ENCODE measurements around the gene ZNF441. TPM values are rescaled to one million over a fixed set of nuclear protein-coding genes. Genes with fewer than 3 reads are reported as not detected.

The ZNF441 gene
- total and polyA plus RNA-seq, 2 of the 4 experiments (the other 2 are of a cell fraction), result 2.8 to 9.7 TPM

- Histone ChIP-seq H3K27me3 (ENCODE audit: control insufficient read depth, insufficient read depth, low read length) (no peaks in the 10 kb centered on the region), H3K4ac (ENCODE audit: low read depth, low read length) (peak overlapping the region; percentile 55), H3K4me1 (ENCODE audit: control insufficient read depth, insufficient read depth, low read length) (peaks cover 2% of the 10 kb centered on the region; the same call in 1 of the 2 replicates), H2BK5ac (ENCODE audit: low read depth, low read length, poor library complexity, severe bottlenecking) (peak overlapping the region; percentile 48), H3K4me2 (ENCODE audit: low read depth, low read length) (peak overlapping the region; percentile 85), H3K9me3 (ENCODE audit: control insufficient read depth, insufficient read depth, low read length) (peaks cover 12% of the 10 kb centered on the region), H3K9ac (ENCODE audit: low read depth, low read length) (peak overlapping the region; percentile 52), H3K18ac (ENCODE audit: low read depth, low read length) (no peak overlapping the region), H4K20me1 (ENCODE audit: insufficient read depth, low read length) (0 out of 2 replicates have a peak, but pooled peaks cover 3% of the 10 kb centered on the region), H2BK15ac (ENCODE audit: low read depth, low read length) (no peak overlapping the region), H3K56ac (ENCODE audit: extremely low read depth, insufficient read depth, low read length) (no peak overlapping the region; the same call in 1 of the 2 replicates), H2AK9ac (replicated peaks; ENCODE audit: low read depth, low read length, poor library complexity) (peak overlapping the region; percentile 58), H3K14ac (replicated peaks; ENCODE audit: low read depth, low read length) (peak overlapping the region; percentile 74), H2AFZ (replicated peaks; ENCODE audit: low read length, poor library complexity) (peak overlapping the region; percentile 99), H3K4me3 (ENCODE audit: insufficient read depth, low read depth, low read length) (peak overlapping the region; percentile 78), H3K79me1 (ENCODE audit: low read depth in 1 of 2, low read length in 2 of 2) (peaks cover 18 to 27% of the 10 kb centered on the region in 2 experiments), H2AK5ac (ENCODE audit: low read depth, low read length) (peak overlapping the region; percentile 77), H2BK120ac (ENCODE audit: low read depth, low read length) (no peak overlapping the region), H2BK20ac (ENCODE audit: low read depth, low read length) (no peak overlapping the region; the same call in 1 of the 2 replicates), H4K5ac (ENCODE audit: low read depth, low read length) (no peak overlapping the region), H4K8ac (ENCODE audit: low read depth in 2 of 2, low read length in 2 of 2) (peak overlapping the region; percentile 57 to 60; a peak in 2 of 4 replicates), H4K91ac (ENCODE audit: insufficient read depth, low read depth, low read length) (no peak overlapping the region), H3K27ac (ENCODE audit: insufficient read depth, low read length) (peak overlapping the region; percentile 80), H3K9me1 (ENCODE audit: insufficient read depth, low read length) (no peaks in the 10 kb centered on the region), H3K23ac (ENCODE audit: low read depth, low read length) (peak overlapping the region; percentile 60), H3K36me3 (ENCODE audit: control insufficient read depth, insufficient read depth, low read length) (no peaks in the 10 kb centered on the region)
- intact Hi-C loops (cut with micrococcal nuclease) (no loop called here), in situ Hi-C loops (cut with MboI; ENCODE audit: low sequenced_read_pairs) (no loop called here), dilution Hi-C loops (cut with HindIII; ENCODE audit: low sequenced_read_pairs, unreplicated experiment) (no loop called here)
- no CpG with 5 or more reads among the region's 20 CpGs for WGBS, 2 experiments (ENCODE audit: extremely low coverage in 2 of 2, insufficient read length in 1 of 2)
- POLR2A ChIA-PET (ENCODE audit: unreplicated experiment), result no interaction called here
- CTCF ChIA-PET, result no interaction called here
- BruUV-seq (replicated peaks), result no TSS peak
- ATAC-seq (ENCODE audit: low read depth), result peak; percentile 19
- no peak for TF ChIP-seq SMC3 (IDR thresholded peaks at IDR 0.05; ENCODE audit: low read depth, low read length)
- peak; percentile 67 for TF ChIP-seq CEBPB (IDR thresholded peaks at IDR 0.05; ENCODE audit: low read depth, low read length)
- DNase-seq, result peak; percentile 37
Measured at GRCh38 chr19:11767633-11768133, 883 bp downstream of the ZNF441 start.
